OCI-LY1 (cell line): ENCODE results near the gene CDH4.
"Not testable (repeated sequence)": the region's sequence is repeated elsewhere in the genome, so short reads cannot be mapped to it uniquely, and the experiment has no call there.

Source experiments
- H2AFZ ChIP-seq: fragments of 200-600 bp; sonication (generic), shearing (Covaris generic); 2 replicates; pipeline ENCODE4 v1.6.0; 2014; ENCODE audit warnings: antibody characterized with exemption, mild to moderate bottlenecking, low read length
- H3F3A ChIP-seq: fragments of 200-600 bp; sonication (generic), shearing (Covaris generic); 2 replicates; pipeline ENCODE4 v1.6.0; 2014; ENCODE audit warnings: mild to moderate bottlenecking, antibody characterized with exemption, low read length, moderate library complexity; ENCODE audit not compliant: insufficient read depth
- H3K27ac ChIP-seq: fragments of 200-600 bp; sonication (generic); 2 replicates; pipeline ENCODE4 v1.5.1; 2014; ENCODE audit warnings: low read length, mixed run types, mild to moderate bottlenecking, low read depth; ENCODE audit not compliant: poor library complexity, severe bottlenecking
- H3K27me3 ChIP-seq: fragments of 200-600 bp; sonication (generic); 2 replicates; pipeline ENCODE4 v1.6.0; 2014; ENCODE audit warnings: antibody characterized with exemption, mild to moderate bottlenecking, low read length, moderate library complexity; ENCODE audit not compliant: insufficient read depth
- H3K36me3 ChIP-seq: fragments of 200-600 bp; sonication (generic); 2 replicates; pipeline ENCODE4 v1.6.1; 2014; ENCODE audit warnings: mild to moderate bottlenecking, antibody characterized with exemption, low read length, moderate library complexity, mixed read lengths; ENCODE audit not compliant: insufficient read depth
- H3K4me1 ChIP-seq: fragments of 200-600 bp; sonication (generic); 2 replicates; pipeline ENCODE4 v1.5.1; 2014; ENCODE audit warnings: mild to moderate bottlenecking, low read length, moderate library complexity; ENCODE audit not compliant: insufficient read depth, severe bottlenecking
- H3K4me2 ChIP-seq: fragments of 200-600 bp; sonication (generic), shearing (Covaris generic); 2 replicates; pipeline ENCODE4 v1.6.1; 2014; ENCODE audit warnings: low read length
- H3K4me3 ChIP-seq: fragments of 200-600 bp; sonication (generic); 2 replicates; pipeline ENCODE4 v1.5.1; 2014; ENCODE audit warnings: low read length, low read depth, mild to moderate bottlenecking, mixed read lengths; ENCODE audit not compliant: poor library complexity, severe bottlenecking
- H3K79me2 ChIP-seq: fragments of 200-600 bp; shearing (Covaris generic); 2 replicates; pipeline ENCODE4 v1.6.1; 2016; ENCODE audit warnings: mixed run types, low read length, mixed read lengths; ENCODE audit not compliant: insufficient read depth
- H3K9ac ChIP-seq: fragments of 200-600 bp; sonication (generic), shearing (Covaris generic); 2 replicates; pipeline ENCODE4 v1.6.1; 2014; ENCODE audit warnings: mild to moderate bottlenecking, low read length, mixed read lengths
- H3K9me2 ChIP-seq: fragments of 200-600 bp; sonication (generic), shearing (Covaris generic); 2 replicates; pipeline ENCODE4 v1.6.1; 2014; ENCODE audit warnings: low read depth, mild to moderate bottlenecking, low read length, mixed read lengths
- H3K9me3 ChIP-seq: fragments of 200-600 bp; shearing (Covaris generic); 2 replicates; pipeline ENCODE4 v1.6.1; 2014; ENCODE audit warnings: low read length, mixed read lengths
- H4K20me1 ChIP-seq: fragments of 200-600 bp; sonication (generic), shearing (Covaris generic); 2 replicates; pipeline ENCODE4 v1.6.0; 2016; ENCODE audit warnings: mild to moderate bottlenecking, low read length; ENCODE audit not compliant: insufficient read depth
- EZH2 ChIP-seq: fragments of 200-600 bp; sonication (generic), shearing (Covaris generic); IDR thresholded peaks from 2 replicates; pipeline ENCODE4 v1.8.0; 2017; ENCODE audit warnings: borderline replicate concordance, mixed run types, mild to moderate bottlenecking, antibody characterized with exemption, low read length, moderate library complexity, mixed read lengths
- TF ChIP-seq, protein P1 (sequence below): fragments of 200-600 bp; sonication (generic), shearing (Covaris generic); IDR thresholded peaks from 2 replicates; pipeline ENCODE4 v1.5.1; 2017; ENCODE audit warnings: mild to moderate bottlenecking, antibody characterized with exemption, low read length, moderate library complexity, mixed read lengths

The CDH4 gene

DNA sequence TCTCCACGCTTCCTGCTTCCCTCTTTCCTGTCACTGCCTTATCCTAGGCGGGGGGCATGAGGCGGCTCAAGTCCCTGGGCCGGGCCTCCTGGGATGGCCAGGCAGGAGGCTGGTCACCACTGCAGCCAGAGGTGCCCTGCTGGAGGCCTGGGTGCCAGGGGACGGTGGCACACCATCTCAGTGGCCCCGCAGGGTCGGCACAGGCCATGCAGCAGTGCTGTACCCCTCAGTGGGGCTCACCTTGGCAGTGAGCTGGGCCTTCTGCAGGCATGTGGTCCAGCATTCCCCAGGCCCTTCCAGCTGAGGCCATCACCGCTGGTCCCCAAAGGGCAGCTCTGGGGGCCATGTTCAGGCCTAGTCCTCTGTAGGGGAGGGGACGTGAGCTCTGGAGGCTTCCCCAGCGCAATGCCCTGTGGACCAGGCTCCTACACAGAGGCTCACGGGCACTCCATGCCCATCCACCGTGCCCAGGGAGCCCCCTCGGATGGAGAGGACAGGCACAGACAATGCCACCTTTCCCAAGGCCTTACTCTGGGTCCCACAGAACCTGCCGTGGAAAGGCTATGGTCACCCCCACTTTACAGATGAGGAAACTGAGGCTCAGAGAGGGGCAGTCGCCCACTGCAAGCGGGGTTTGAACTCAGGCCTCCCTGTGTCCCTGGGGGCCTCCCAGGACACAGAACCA lies 689.8 kb downstream of the CDH4 start:
- Histone ChIP-seq H3K9me2 (no peaks in the 10 kb centered on the region), H3K27ac (no peak overlapping the region), H3K4me3 (no peak overlapping the region), H3K4me1 (no peaks in the 10 kb centered on the region), H3K9ac (no peak overlapping the region), H3K27me3 (no peaks in the 10 kb centered on the region; the same call in 1 of the 2 replicates), H2AFZ (no peak overlapping the region), H3K79me2 (no peaks in the 10 kb centered on the region), H3K4me2 (no peak overlapping the region), H3F3A (no peaks in the 10 kb centered on the region), H3K36me3 (no peaks in the 10 kb centered on the region), H3K9me3 (no peaks in the 10 kb centered on the region), H4K20me1 (no peaks in the 10 kb centered on the region)
- TF ChIP-seq, protein P1, sequence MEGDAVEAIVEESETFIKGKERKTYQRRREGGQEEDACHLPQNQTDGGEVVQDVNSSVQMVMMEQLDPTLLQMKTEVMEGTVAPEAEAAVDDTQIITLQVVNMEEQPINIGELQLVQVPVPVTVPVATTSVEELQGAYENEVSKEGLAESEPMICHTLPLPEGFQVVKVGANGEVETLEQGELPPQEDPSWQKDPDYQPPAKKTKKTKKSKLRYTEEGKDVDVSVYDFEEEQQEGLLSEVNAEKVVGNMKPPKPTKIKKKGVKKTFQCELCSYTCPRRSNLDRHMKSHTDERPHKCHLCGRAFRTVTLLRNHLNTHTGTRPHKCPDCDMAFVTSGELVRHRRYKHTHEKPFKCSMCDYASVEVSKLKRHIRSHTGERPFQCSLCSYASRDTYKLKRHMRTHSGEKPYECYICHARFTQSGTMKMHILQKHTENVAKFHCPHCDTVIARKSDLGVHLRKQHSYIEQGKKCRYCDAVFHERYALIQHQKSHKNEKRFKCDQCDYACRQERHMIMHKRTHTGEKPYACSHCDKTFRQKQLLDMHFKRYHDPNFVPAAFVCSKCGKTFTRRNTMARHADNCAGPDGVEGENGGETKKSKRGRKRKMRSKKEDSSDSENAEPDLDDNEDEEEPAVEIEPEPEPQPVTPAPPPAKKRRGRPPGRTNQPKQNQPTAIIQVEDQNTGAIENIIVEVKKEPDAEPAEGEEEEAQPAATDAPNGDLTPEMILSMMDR, result no peak
- no peak for TF ChIP-seq EZH2

DNA sequence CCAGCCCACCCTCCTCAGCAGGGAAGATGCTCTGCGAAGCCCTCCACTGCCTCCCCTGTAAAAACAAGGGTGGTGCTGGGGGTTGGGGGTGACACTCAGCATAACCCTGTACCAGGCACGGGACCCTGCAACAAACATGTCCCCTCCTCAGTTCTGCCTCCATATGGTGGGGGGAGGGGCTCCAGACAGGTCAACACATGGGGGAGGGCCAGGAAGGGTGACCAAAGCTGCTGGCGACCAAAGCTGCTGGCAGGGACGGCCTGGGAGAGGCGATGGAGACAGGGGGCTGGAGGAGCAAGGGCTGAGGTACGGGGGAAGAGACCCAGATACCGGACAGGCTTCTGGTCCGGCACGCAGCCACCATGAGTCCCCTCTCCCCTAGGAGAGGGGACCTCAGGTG lies 690.5 kb downstream of the CDH4 start:
- Histone ChIP-seq H3K4me1 (no peaks in the 10 kb centered on the region), H3F3A (no peaks in the 10 kb centered on the region), H3K27ac (no peak overlapping the region), H3K27me3 (no peaks in the 10 kb centered on the region; the same call in 1 of the 2 replicates), H3K9me2 (no peaks in the 10 kb centered on the region), H3K9ac (no peak overlapping the region), H2AFZ (no peak overlapping the region), H3K4me2 (no peak overlapping the region), H4K20me1 (no peaks in the 10 kb centered on the region), H3K36me3 (no peaks in the 10 kb centered on the region), H3K4me3 (no peak overlapping the region), H3K9me3 (no peaks in the 10 kb centered on the region), H3K79me2 (no peaks in the 10 kb centered on the region)
- TF ChIP-seq, protein P1, result no peak
- TF ChIP-seq EZH2, result no peak

DNA sequence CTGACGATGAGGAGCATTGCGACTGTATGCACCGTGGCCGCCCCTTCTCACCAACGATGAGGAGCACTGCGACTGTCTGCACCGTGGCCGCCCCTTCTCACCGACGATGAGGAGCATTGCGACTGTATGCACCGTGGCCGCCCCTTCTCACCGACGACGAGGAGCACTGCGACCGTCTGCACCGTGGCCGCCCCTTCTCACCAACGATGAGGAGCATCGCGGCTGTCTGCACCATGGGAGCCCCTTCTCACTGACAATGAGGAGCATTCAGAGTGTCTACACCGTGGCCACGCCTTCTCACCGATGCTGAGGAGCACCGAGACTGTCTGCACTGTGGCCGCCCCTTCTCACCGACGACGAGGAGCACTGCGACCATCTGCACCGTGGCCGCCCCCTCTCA lies 692.9 kb downstream of the CDH4 start:
- H4K20me1 ChIP-seq, H3K27ac ChIP-seq, H2AFZ ChIP-seq, H3K36me3 ChIP-seq, H3K4me1 ChIP-seq, H3K4me3 ChIP-seq, H3F3A ChIP-seq, H3K9ac ChIP-seq, H3K9me3 ChIP-seq, H3K9me2 ChIP-seq, H3K79me2 ChIP-seq, H3K27me3 ChIP-seq, H3K4me2 ChIP-seq: not testable (repeated sequence)

DNA sequence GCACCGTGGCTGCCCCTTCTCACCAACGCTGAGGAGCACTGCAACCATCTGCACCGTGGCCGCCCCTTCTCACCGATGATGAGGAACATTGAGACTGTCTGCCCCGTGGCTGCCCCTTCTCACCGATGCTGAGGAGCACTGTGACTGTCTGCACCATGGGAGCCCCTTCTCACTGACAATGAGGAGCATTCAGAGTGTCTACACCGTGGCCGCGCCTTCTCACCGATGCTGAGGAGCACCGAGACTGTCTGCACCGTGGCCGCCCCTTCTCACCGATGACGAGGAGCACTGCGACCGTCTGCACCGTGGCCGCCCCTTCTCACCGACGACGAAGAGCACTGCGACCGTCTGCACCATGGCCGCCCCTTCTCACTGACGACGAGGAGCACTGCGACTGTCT lies 693.4 kb downstream of the CDH4 start:
- H3K4me1 ChIP-seq, H3K9ac ChIP-seq, H3K4me2 ChIP-seq, H3K27me3 ChIP-seq, H4K20me1 ChIP-seq, H3K36me3 ChIP-seq, H3K9me2 ChIP-seq, H3F3A ChIP-seq, H3K27ac ChIP-seq, H3K4me3 ChIP-seq, H3K9me3 ChIP-seq, H3K79me2 ChIP-seq, H2AFZ ChIP-seq: not testable (repeated sequence)

DNA sequence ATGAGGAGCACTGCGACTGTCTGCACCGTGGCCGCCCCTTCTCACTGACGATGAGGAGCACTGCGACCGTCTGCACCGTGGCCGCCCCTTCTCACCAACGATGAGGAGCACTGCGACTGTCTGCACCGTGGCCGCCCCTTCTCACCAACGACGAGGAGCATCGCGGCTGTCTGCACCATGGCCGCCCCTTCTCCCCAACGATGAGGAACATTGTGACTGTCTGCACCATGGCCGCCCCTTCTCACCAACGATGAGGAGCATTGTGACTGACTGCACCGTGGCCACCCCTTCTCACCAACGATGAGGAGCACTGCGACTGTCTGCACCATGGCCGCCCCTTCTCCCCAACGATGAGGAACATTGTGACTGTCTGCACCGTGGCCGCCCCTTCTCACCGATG lies 696.0 kb downstream of the CDH4 start:
- not testable (repeated sequence) for H3K9ac ChIP-seq, H3K27ac ChIP-seq, H3K4me2 ChIP-seq, H3F3A ChIP-seq, H3K79me2 ChIP-seq, H3K9me3 ChIP-seq, H3K4me3 ChIP-seq, H2AFZ ChIP-seq, H3K9me2 ChIP-seq, H3K36me3 ChIP-seq, H4K20me1 ChIP-seq, H3K4me1 ChIP-seq, H3K27me3 ChIP-seq
